ENCODE results near the gene ST6GALNAC3.

ST6GALNAC3 gene

DNA sequence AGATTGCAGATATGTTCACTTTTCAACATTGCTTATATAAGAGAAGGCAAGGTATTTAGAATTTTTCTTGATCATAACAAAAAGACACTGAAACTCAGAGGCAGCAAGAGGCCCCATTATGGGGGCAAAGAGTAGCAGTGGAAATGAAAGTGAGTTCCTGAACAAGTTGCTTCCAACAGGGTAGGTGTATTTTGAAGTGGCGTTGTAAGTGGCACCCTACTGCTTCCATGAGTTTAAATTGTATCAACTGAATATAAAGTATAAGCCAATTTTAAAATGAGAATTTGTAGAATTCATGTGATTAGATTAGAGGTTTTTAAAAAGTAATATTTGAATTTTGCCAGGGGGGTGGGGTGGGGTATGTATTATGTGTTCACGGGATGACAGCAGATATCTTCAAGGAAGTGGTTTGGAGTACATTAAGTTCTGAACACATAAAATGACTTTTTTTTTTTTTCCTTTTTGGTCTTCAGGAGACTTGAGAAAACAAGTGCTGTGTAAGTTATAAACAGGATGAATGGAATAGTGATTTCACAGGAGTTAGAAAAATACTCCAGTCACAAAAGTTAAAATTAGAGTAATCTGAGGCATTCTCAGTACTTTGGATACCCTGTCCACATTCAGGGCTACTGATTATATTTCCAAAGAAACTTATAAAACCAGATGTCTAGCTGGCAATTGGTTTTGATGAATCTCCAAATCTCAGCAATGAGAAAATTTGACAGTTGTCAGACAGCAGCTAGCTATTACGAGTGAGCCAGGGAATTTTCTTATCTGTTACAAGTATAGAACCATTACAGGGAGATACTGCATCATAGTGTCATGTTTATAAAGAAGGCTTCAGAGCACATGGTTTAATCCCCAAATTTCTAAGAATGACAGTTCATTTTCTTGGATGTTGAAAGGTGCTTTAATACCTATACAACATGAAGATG is 182.0 kb downstream of the ST6GALNAC3 start:
- TF ChIP-seq, protein P1, sequence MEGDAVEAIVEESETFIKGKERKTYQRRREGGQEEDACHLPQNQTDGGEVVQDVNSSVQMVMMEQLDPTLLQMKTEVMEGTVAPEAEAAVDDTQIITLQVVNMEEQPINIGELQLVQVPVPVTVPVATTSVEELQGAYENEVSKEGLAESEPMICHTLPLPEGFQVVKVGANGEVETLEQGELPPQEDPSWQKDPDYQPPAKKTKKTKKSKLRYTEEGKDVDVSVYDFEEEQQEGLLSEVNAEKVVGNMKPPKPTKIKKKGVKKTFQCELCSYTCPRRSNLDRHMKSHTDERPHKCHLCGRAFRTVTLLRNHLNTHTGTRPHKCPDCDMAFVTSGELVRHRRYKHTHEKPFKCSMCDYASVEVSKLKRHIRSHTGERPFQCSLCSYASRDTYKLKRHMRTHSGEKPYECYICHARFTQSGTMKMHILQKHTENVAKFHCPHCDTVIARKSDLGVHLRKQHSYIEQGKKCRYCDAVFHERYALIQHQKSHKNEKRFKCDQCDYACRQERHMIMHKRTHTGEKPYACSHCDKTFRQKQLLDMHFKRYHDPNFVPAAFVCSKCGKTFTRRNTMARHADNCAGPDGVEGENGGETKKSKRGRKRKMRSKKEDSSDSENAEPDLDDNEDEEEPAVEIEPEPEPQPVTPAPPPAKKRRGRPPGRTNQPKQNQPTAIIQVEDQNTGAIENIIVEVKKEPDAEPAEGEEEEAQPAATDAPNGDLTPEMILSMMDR (IDR thresholded peaks at IDR 0.05; ENCODE audit: low read depth, low read length, missing control alignments): no peak
- no peak for DNase-seq (ENCODE audit: low read depth)
- no peak overlapping the region for H3K4me3 ChIP-seq (ENCODE audit: low read depth, low read length)
- in situ Hi-C loops (cut with HindIII; ENCODE audit: low sequenced_read_pairs): no loop called here

- TF ChIP-seq, protein P1 (IDR thresholded peaks at IDR 0.05; ENCODE audit: low read depth, low read length, missing control alignments): no peak
- no peak for DNase-seq (ENCODE audit: low read depth)
- no peak overlapping the region for H3K4me3 ChIP-seq (ENCODE audit: low read depth, low read length)
- in situ Hi-C loops (cut with HindIII; ENCODE audit: low sequenced_read_pairs): no loop called here
Measured at GRCh38 chr1:76257823-76258222, 183.3 kb downstream of the ST6GALNAC3 start.

- in situ Hi-C loops (cut with HindIII; ENCODE audit: low sequenced_read_pairs): no loop called here
- TF ChIP-seq, protein P1 (IDR thresholded peaks at IDR 0.05; ENCODE audit: low read depth, low read length, missing control alignments): no peak
- H3K4me3 ChIP-seq (ENCODE audit: low read depth, low read length): no peak overlapping the region
- DNase-seq (ENCODE audit: low read depth): no peak
Measured at GRCh38 chr1:76259270-76259669, 184.7 kb downstream of the ST6GALNAC3 start.

GRCh38 chr1:76260279-76260678 is 185.7 kb downstream of the ST6GALNAC3 start:
- in situ Hi-C loops (cut with HindIII; ENCODE audit: low sequenced_read_pairs): no loop called here
- no peak overlapping the region for H3K4me3 ChIP-seq (ENCODE audit: low read depth, low read length)
- TF ChIP-seq, protein P1 (IDR thresholded peaks at IDR 0.05; ENCODE audit: low read depth, low read length, missing control alignments): no peak
- DNase-seq (ENCODE audit: low read depth): no peak

- TF ChIP-seq, protein P1 (IDR thresholded peaks at IDR 0.05; ENCODE audit: low read depth, low read length, missing control alignments): no peak
- no peak for DNase-seq (ENCODE audit: low read depth)
Measured at GRCh38 chr1:76262601-76263000, 188.1 kb downstream of the ST6GALNAC3 start.

GRCh38 chr1:76264642-76265041 is 190.1 kb downstream of the ST6GALNAC3 start:
- TF ChIP-seq, protein P1 (IDR thresholded peaks at IDR 0.05; ENCODE audit: low read depth, low read length, missing control alignments): no peak
- no peak overlapping the region for H3K4me3 ChIP-seq (ENCODE audit: low read depth, low read length)
- in situ Hi-C loops (cut with HindIII; ENCODE audit: low sequenced_read_pairs): no loop called here
- DNase-seq (ENCODE audit: low read depth): no peak

More at GRCh38 chr1:76262601-76263000, 188.1 kb downstream of the ST6GALNAC3 start:
- H3K4me3 ChIP-seq (ENCODE audit: low read depth, low read length): no peak overlapping the region
- in situ Hi-C loops (cut with HindIII; ENCODE audit: low sequenced_read_pairs): no loop called here
